ENCODE results near the gene CRTC3. TPM values are rescaled to one million over a fixed set of nuclear protein-coding genes. Genes with fewer than 3 reads are reported as not detected.
A peak's percentile ranks its signal among the peaks of the same experiment; 100 is the strongest.

CRTC3 gene
- polyA plus RNA-seq, 4 donors, result 29.4 to 44.9 (median 30.9) TPM

DNA sequence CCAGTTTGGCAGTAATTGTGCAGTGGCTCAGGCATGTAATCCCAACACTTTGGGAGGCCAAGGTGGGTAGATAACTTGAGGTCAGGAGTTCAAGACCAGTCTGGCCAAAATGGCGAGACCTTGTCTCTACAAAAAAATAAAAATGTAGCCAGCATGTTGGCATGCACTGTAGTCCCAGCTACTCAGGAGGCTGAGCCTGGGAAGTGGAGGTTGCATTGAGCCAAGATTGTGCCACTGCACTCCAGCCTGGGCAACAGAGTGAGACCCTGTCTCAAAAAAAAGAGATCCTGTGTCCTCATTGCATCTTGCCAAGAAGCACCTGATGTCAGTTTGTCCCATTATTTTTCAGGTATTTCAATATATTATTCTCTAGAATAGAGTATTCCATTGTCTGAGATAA lies 61.8 kb downstream of the CRTC3 start:
- DNase-seq (ENCODE audit: low read depth in 4 of 4, low spot score in 3 of 4), result no peak

DNA sequence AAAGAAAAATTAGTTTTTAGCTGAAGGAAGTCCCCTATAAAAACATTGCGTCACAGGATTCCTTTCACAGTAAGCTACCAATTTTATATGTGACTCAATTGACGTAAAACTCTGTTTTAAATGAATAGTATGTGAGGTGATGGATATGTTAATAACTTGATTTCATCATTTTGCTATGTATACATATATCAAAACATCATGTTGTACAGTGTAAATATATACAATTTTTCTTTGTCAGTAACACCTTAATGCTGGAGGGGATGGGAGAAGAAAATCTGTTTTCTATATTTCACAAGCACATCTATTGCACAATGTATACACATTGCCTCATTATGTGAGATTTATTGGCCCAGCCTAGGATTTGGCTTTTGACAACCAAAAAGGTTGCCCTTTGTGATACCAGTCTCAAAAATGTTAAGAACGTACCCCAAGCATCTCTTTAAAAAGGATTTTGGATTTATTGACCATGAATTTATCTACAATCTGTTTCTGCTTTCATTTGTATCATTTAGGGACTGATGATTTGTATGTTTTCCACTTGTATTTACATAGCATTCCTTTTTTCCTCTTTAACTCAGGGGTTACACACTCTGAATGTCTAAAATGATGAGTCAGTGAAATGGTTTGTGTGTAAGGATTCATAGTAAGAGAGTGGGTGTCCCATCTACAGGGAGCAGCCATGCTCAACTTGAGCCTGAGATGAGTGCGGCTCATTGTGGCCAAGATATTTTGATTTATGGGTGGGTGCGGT lies 62.6 kb downstream of the CRTC3 start:
- DNase-seq (ENCODE audit: low read depth in 4 of 4, low spot score in 3 of 4), result no peak

DNA sequence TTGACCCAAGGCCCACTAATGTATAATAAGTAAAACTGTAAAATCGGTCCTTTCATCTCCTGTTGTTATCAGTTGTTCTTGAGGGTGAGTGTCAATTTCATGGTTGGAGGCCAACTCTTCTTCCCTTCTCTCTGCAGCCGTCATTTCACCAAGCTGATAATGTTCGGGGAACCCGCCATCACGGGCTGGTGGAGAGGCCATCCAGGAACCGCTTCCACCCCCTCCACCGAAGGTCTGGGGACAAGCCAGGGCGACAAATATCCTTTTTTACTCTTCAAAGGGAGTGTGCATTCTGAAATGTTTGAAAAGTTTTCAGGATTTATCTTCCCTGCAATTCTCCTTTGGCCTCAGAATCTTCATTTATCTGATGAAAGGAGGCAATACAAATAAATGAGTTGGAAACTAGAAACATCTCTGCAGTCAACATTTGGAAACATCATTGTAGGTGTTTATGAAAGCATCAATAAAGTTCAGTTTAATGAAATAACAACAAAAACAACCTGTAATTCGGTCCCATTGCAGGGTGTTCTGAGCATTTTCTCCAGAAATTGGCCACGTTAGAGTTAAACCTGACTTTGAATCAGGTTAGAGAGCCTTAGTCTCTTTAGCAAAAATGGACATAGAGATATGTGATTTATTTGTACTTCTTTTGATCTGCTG lies 63.9 kb downstream of the CRTC3 start:
- no peak for DNase-seq (ENCODE audit: low read depth in 4 of 4, low spot score in 3 of 4)

DNA sequence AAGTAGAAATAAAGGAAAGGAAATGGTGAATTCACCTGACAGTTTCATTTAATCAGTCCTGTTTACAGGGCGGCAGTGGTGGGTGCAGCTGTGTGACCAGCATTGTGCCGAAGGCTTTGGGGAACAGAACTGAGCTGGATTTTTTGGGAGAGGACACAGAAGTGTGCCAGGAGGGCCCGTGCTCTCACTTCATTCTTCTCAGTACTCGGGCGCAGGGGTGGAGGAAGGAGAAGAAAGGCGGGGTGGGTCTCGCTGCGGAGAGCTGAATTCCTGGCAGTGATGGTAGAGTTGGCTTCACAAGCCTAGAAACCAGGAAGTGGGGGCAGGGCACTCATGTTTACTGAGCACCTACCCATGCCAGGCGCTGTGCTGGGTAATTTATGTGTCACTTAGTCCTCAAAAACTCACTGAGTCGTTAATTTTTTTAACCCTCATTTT lies 64.6 kb downstream of the CRTC3 start:
- peak in 1 of 4 donors; percentile 11 for DNase-seq (ENCODE audit: low read depth in 4 of 4, low spot score in 3 of 4)

DNA sequence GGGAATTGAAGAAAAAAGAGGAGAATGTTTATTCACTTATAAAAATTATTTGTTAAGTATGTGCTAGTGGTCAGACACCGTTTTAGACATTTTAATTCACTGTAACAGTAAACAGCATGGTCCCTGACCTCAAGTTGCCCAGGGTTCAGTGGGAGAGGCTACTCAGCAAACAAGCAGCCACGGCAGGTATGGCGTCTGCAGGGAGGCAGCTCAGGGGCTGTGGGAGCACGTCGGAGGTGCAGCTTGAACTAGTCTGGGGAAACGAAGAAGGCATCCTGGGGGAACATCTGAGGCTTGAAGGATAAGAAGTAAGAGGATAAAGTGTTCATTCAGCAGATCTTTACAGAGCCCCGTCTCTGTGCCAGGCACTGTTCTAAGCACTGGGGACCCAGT lies 66.0 kb downstream of the CRTC3 start:
- no peak for DNase-seq (ENCODE audit: low read depth in 4 of 4, low spot score in 3 of 4)

DNA sequence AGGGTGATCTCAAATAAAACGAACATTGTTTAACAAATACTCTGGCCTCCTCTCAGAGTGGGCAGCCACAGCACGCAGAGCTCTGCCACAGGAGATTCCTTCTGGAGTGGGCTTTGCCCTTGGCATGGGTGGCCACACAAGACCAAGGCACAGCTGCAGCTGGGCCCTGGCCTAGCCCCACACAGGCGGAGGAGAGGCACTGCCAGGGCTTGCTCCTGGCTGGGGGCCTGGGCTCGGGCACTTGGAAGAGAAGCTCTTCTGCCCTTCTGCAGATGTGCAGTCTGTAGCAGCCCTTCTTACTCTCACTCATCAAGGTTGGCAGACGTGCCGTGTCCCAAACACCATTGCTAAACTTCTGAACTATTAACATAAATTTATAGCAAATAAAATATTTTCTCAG lies 67.2 kb downstream of the CRTC3 start:
- DNase-seq (ENCODE audit: low read depth in 4 of 4, low spot score in 3 of 4), result no peak

DNA sequence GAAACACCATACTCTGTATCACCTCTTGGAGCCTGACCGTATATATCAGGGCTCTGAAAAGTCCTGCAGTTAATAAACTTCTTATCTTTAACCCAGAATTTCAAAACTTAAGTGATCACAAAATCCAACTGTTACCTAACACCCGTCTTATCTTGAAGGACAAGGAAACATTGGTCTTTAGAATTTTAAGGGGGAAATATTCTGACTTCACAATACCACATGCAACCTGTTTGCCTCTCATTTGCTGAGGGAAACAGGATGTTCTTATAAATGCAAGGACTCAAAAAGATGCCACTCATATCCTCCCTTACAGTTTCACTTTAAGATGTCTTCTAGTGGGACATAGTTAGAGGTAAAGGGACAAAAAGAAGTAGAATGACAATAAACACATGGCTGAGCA lies 67.9 kb downstream of the CRTC3 start:
- no peak for DNase-seq (ENCODE audit: low read depth in 4 of 4, low spot score in 3 of 4)

DNA sequence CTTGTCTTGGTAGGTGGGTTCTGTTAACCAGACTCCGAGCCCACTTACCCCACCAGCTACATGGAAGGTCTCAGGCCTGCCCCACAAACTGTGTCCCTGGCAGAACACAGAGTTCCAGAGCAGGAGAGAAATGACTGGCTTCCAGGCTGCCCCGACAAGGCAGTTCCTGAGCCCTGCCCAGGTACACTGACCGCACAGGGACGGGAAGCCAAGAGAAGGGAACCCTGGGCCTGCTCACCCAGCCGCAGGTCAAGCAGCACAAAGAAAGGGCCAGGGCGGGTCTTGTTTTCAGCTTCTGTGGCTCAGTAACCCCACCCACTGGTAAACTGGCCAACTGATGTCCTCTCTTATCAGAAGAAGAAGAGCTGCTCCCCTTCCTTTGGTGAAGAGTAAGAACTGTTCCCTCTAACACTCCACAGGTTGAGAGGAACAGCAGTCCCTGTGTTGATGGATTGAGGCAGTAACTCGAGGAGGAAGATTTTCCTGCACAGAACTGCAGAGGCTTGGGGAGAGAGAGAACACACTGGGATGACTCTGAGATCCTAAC lies 68.4 kb downstream of the CRTC3 start:
- no peak for DNase-seq (ENCODE audit: low read depth in 4 of 4, low spot score in 3 of 4)

DNA sequence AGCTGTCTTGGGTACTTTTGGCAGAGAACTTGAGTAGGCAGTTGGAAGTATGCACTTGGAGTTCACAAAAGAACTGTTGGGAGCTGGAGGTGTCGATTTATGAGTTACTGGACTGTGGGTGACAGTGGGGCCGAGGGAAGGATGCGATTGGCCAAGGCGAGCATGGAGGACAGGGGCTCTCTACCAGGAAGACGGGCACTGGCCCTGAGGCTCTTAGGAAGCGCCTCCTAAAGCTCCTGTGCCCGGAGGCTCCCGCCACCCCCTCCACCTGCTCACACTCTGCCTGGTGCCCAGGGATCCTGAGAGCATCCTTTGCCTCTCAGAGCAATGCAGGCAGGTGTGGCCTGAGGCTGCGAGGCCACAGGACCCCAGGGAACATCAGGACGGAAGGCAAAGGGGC lies 69.0 kb downstream of the CRTC3 start:
- no peak for DNase-seq (ENCODE audit: low read depth in 4 of 4, low spot score in 3 of 4)

DNA sequence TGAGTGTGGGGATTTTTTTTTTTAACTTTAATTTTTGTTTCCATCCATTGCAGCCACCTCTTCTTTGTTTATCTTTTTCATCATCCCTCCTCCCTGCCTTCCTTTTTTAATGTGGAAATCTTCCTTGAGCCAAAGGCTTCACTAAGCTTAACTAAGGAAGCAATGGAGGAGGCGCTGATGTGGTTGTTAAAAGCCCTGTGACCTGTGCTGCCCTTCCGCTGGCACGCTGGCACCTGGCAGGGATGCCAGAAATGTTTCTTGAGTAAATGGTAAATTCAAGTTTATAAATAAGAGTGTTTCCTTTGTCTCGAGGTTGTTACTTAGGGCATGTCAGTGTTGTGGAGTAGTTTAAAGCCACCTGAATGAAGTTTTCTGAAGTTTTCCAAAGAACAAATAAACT lies 69.4 kb downstream of the CRTC3 start:
- no peak for DNase-seq (ENCODE audit: low read depth in 4 of 4, low spot score in 3 of 4)

DNA sequence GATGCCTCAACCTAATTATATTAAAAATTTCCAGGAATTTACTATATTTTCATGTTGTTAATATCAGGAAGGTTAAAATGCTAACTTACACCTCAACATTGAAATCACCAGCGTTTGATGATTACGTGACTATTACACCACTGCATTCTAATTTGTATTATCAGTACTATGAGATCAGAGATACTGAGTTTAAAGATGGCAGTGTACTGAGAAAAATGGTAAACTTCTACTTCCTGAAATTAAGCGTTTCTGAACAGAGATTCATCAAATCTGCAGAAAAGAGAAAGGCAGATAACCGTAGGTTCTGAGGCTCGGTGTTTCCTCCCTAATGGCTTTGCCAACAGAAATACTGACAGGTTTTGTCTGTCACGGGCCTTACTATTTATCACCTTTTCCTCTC lies 69.9 kb downstream of the CRTC3 start:
- DNase-seq (ENCODE audit: low read depth in 4 of 4, low spot score in 3 of 4), result no peak

DNA sequence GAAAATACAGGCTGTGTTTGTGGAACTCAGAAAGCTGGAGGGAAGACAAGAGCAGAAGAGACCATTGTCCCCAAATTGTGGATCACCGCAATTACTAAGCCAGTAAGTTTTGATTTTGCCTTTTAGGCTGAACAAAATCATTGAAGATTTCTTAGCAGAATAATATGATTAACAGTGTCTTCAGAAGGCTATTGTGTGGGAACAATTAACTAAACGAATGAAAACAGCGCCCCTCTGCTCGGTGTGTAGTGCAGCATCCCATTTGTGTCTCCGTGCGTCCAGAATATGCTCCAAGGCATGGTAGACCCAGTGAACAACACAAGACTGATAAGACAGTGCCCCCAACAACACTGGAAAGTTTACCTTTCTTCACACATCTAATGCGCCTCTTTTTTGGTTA lies 71.2 kb downstream of the CRTC3 start:
- DNase-seq (ENCODE audit: low read depth in 4 of 4, low spot score in 3 of 4), result no peak

DNA sequence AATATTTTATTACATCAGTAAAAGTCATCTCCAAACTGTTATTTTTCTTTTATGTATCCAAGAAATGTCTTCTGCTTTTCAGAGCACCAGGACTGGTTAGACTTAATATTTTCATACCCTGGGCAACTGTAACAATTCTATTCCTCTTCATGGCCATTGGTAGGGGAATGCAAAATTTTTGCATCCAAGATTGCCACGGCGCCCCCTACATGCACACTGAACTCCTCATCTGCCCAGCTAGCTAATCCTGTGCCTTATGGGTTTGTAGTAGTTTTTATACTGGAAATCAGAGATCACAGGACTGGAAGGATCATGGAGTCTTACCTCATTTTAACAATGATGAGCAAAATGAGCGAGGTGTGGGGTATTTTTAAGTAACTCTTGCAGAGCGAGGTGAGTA lies 74.2 kb downstream of the CRTC3 start:
- DNase-seq (ENCODE audit: low read depth in 4 of 4, low spot score in 3 of 4), result no peak

DNA sequence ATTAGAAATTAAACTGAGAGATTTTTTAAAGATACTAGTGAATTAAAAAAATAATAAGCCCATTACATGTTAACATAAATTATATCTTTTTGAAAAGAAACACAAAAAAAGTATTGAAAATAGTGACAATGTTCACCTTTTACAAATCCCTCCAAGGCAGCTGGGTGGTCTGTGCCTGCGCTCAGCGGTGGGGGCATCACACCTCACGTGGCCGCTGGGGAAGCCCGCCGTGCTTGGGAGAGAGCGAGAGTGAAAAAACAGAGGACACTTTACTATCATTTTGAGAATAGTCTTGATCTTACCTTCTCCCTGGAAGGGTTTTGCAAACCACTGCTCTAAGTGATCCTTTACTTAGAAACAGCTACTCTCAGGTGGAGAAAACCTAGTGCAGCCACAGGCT lies 76.9 kb downstream of the CRTC3 start:
- DNase-seq (ENCODE audit: low read depth in 4 of 4, low spot score in 3 of 4), result no peak

DNA sequence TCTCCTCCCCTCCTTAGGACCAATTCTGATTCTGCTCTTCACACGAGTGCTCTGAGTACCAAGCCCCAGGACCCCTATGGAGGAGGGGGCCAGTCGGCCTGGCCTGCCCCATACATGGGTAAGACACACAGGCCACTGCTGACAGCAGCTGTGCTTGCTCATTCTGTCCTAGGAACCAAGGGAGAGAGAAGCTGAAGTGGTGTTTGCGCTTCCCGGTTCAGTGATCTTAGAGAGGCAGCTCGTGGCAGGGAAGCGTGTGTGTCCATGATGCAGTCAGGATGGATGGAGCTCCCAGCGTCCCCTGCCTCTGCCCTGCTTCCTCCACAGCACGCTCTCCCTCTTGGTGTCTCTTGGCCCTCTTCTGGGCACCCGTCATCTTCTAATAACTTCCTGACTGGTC lies 77.6 kb downstream of the CRTC3 start:
- DNase-seq (ENCODE audit: low read depth in 4 of 4, low spot score in 3 of 4), result no peak

DNA sequence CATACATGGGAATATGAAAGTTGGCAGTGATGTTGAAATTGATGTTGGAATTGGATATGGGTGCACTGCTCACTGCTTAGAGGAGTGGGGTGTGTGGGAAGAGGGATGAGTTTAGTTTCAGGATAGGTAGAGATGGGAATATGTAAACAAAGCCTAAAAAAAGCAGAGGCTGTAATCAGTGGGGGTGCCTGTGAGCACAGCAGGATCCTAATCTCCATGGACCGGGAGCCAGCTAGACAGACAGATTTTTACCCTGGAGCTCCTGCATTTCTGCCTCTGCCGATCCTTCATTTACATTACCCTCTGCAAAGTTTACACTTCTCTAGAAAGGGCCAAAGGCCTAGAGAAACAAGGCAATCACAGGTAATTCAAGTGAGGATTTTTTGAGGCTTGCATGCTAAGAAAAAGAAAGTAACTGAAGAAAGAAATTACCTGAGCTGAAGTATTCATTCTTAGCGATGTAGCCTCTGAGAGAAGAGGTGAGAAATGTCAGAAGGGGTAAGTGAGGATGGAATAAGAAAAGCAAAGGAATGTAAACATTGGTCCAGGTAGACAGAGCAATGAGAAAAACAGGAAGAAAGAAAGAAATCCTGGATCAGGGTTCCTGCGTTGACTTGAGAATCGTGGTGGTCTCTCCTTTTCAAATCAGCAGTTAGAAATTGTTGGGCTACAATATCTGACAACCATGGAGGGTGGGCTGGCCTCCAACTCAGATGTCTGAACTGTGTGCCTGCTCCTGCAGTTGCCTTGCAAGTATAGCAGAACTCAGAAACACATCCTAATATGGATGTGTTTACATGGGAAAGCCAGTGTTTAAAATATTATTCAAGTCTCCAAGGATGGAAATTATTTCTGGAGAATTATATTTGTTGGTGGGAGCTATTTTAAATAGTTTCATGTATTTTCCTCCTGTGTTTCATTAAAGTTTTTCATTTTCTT lies 79.8 kb downstream of the CRTC3 start:
- no peak for DNase-seq (ENCODE audit: low read depth in 4 of 4, low spot score in 3 of 4)

DNA sequence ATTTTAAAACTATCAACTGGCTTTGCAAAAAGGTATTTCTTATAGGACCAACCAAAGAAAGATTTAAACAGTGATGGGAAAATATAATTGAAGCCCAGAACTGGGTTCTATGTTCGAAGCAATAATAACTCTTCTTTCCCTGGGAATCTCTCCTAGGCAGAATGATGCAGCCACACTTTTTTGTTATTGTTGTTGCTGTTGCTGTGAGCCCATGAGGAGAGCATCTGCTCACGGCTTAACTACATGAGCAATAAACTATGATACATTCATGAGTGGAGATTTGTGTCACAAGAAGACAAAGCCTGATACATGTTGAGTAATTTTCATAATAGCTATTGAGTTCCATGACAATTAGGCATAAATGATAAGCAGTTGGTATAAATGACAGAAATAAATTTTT lies 80.5 kb downstream of the CRTC3 start:
- DNase-seq (ENCODE audit: low read depth in 4 of 4, low spot score in 3 of 4), result no peak

DNA sequence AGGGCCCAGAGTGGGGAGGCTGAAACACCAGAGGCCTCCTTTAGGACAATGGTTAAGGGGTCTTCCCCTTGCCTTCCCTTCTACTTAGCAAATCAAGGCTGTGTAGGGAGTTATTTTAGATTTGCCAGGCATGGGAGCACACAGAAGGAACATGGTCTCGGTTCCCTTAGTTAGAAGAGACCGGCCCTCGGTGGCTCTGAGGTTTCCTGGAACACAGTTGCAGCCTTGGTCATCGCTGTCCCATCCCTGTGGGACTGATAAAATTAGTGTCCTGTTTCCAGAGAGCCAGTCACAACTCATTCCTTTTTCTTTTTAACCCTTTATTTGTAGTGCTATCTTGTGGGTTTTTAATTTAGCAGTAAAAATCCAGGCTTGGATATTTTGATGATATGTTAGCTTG lies 81.4 kb downstream of the CRTC3 start:
- no peak for DNase-seq (ENCODE audit: low read depth in 4 of 4, low spot score in 3 of 4)

DNA sequence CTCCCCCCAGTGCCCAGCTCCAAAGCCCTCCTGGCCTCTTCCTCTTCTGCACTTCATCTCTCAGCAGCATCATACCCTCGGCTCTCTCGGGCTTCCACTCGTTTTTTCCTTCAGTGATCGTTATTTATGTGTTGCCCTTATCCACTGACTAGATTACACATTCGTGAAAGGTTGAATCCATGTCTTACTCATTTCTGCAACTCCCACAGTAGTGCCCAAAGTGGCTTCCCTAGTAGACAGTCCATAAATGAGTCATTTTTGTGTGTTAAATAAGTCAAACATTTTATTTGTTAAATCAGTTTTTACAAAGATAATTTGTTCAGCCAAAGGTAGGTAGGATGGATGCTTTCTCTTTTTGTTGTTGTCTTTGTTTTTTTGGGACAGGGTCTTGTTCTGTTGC lies 87.4 kb downstream of the CRTC3 start:
- DNase-seq (ENCODE audit: low read depth in 4 of 4, low spot score in 3 of 4), result no peak

DNA sequence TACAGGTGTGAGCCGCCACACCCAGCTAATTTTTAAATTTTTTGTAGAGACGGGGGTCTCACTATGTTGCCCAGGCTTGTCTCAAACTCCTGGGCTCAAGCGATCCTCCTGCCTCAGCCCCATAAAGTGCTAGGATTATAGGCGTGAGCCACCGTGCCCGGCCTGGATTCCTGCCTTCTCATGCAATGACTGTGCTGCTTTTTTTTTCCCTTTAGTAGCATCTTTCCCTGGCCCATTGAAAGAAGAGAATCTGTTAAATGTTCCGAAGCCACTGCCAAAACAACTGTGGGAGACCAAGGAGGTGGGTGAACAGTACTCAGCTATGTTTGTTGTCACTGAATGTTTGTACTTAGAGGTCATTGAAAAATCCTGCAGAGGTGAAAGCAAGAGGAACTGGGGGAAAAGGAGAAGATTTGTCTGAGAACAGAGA lies 88.0 kb downstream of the CRTC3 start:
- no peak for DNase-seq (ENCODE audit: low read depth in 4 of 4, low spot score in 3 of 4)
